GM19351 (cell line): Measurements from ENCODE around the gene RNASE1.
"Not testable (repeated sequence)": the region's sequence is repeated elsewhere in the genome, so short reads cannot be mapped to it uniquely, and the experiment has no call there.

ENCODE experiments used
- ATAC-seq: cut with Tn5 transposase; IDR thresholded peaks from one replicate; pipeline ENCODE4 v1.9.1; 2021; ENCODE audit warnings: mild to moderate bottlenecking, moderate library complexity; ENCODE audit not compliant: unreplicated experiment

Gene RNASE1

GRCh38 chr14:20802341-20803084, at the start of gene RNASE1:
Gene RNASE1 (minus strand): TSS chr14:20802844. CDS start chr14:20802068, 776 bp downstream.
- ATAC-seq = no peak

GRCh38 chr14:20848955-20849570, 46.4 kb upstream of the RNASE1 start:
- ATAC-seq = no peak

GRCh38 chr14:20848316-20848954, 45.8 kb upstream of the RNASE1 start:
- no peak for ATAC-seq

GRCh38 chr14:20846560-20846959, 43.9 kb upstream of the RNASE1 start:
- no peak for ATAC-seq

GRCh38 chr14:20841096-20841495, 38.5 kb upstream of the RNASE1 start:
- ATAC-seq = no peak

- no peak for ATAC-seq
These were observed 35.2 kb upstream of the RNASE1 start for GRCh38 chr14:20837831-20838230.

- ATAC-seq = no peak
These were observed 34.2 kb upstream of the RNASE1 start for GRCh38 chr14:20836668-20837338.

GRCh38 chr14:20834899-20835298, 32.3 kb upstream of the RNASE1 start:
- ATAC-seq = no peak

GRCh38 chr14:20830831-20831230, 28.2 kb upstream of the RNASE1 start:
- ATAC-seq = no peak

GRCh38 chr14:20828024-20828694, 25.5 kb upstream of the RNASE1 start:
- not testable (repeated sequence) for ATAC-seq

GRCh38 chr14:20827326-20827725, 24.7 kb upstream of the RNASE1 start:
- ATAC-seq = no peak

GRCh38 chr14:20826666-20827065, 24.0 kb upstream of the RNASE1 start:
- ATAC-seq = not testable (repeated sequence)

- ATAC-seq = no peak
These were observed 21.2 kb upstream of the RNASE1 start for GRCh38 chr14:20823859-20824258.

- not testable (repeated sequence) for ATAC-seq
These were observed 19.0 kb upstream of the RNASE1 start for GRCh38 chr14:20821521-20822108.

- ATAC-seq = no peak
These were observed 17.6 kb upstream of the RNASE1 start for GRCh38 chr14:20820063-20820904.

- no peak for ATAC-seq
These were observed 16.2 kb upstream of the RNASE1 start for GRCh38 chr14:20818861-20819260.

- not testable (repeated sequence) for ATAC-seq
These were observed 13.3 kb upstream of the RNASE1 start for GRCh38 chr14:20815946-20816345.

GRCh38 chr14:20811986-20812975, 9.6 kb upstream of the RNASE1 start:
- no peak for ATAC-seq
